HepG2 (cell line): Measurements from ENCODE around the gene THRB. TPM values are rescaled to one million over a fixed set of nuclear protein-coding genes. Genes with fewer than 3 reads are reported as not detected.

Experiments used
- BCL3 ChIP-seq: sonication (generic); formaldehyde crosslinking; IDR thresholded peaks from 2 replicates; pipeline ENCODE4 v1.5.1; 2020; ENCODE audit warnings: mild to moderate bottlenecking, missing genetic modification reagents, moderate library complexity
- BCLAF1 ChIP-seq: fragments of 450-650 bp; IDR thresholded peaks from 2 replicates; pipeline ENCODE4 v1.6.1; 2017; ENCODE audit warnings: mild to moderate bottlenecking
- CAMTA2 ChIP-seq: sonication (generic); formaldehyde crosslinking; IDR thresholded peaks from 2 replicates; pipeline ENCODE4 v1.4.0; 2020; ENCODE audit warnings: mild to moderate bottlenecking, missing genetic modification reagents, borderline replicate concordance
- GMEB1 ChIP-seq: sonication (generic); formaldehyde crosslinking; IDR thresholded peaks from 2 replicates; pipeline ENCODE4 v1.5.1; 2020; ENCODE audit warnings: missing genetic modification reagents, mild to moderate bottlenecking, borderline replicate concordance
- JUND ChIP-seq: sonication (generic); formaldehyde crosslinking; IDR thresholded peaks from 2 replicates; pipeline ENCODE4 v1.8.0; 2022; ENCODE audit warnings: mild to moderate bottlenecking, missing genetic modification reagents
- NFYC ChIP-seq: IDR thresholded peaks from 2 replicates; pipeline ENCODE4 v1.6.1; 2016; ENCODE audit warnings: missing genetic modification reagents, missing compliant biosample characterization
- POLR2AphosphoS2 ChIP-seq: IDR thresholded peaks from 2 replicates; pipeline ENCODE4 v1.6.1; 2011; ENCODE audit warnings: low read depth, low read length, improper control_type of control experiment
- REPIN1 ChIP-seq: sonication (generic); formaldehyde crosslinking; IDR thresholded peaks from 2 replicates; pipeline ENCODE4 v1.8.0; 2022; ENCODE audit warnings: missing genetic modification reagents, low read depth, mild to moderate bottlenecking, borderline replicate concordance
- SRF ChIP-seq: IDR thresholded peaks from 2 replicates; pipeline ENCODE4 v1.6.1; 2011; ENCODE audit warnings: mild to moderate bottlenecking, low read depth, low read length, moderate library complexity
- ZNF44 ChIP-seq: sonication (generic); formaldehyde crosslinking; IDR thresholded peaks from 2 replicates; pipeline ENCODE4 v1.5.1; 2020; ENCODE audit warnings: mild to moderate bottlenecking, missing genetic modification reagents
- ZNF510 ChIP-seq: sonication (generic); formaldehyde crosslinking; IDR thresholded peaks from 2 replicates; pipeline ENCODE4 v1.4.0; 2020; ENCODE audit warnings: low read depth, mild to moderate bottlenecking, missing genetic modification reagents
- ZNF557 ChIP-seq: sonication (generic); formaldehyde crosslinking; IDR thresholded peaks from 2 replicates; pipeline ENCODE4 v1.4.0; 2020; ENCODE audit warnings: missing genetic modification reagents
- ZNF576 ChIP-seq: sonication (generic); formaldehyde crosslinking; IDR thresholded peaks from 2 replicates; pipeline ENCODE4 v1.4.0; 2020; ENCODE audit warnings: mild to moderate bottlenecking, missing genetic modification reagents
- ZNF780A ChIP-seq: sonication (generic); formaldehyde crosslinking; IDR thresholded peaks from 2 replicates; pipeline ENCODE4 v1.8.0; 2022; ENCODE audit warnings: mild to moderate bottlenecking, missing genetic modification reagents, moderate library complexity
- polyA plus RNA-seq, 8 experiments: library from polyadenylated mRNA; depleted of rRNA in 3 of 8; stranded (reverse) in 7 of 8; unstranded in 1 of 8; fragments of >200 nt; fragmentation: Illumina TruSeq in 4 of 8; extraction: Trizol in 4 of 8; gene quantifications; 2 replicates each; pipeline versions ENCODE4 v1.2.1 to v1.2.3, GENCODE V29; 2011 to 2016; ENCODE audit warnings: low read depth in 4 of 8, missing spikeins in 1 of 8, mixed read lengths in 1 of 8; ENCODE audit not compliant: insufficient read depth in 1 of 8
- total RNA-seq, 5 experiments: library from RNA; depleted of rRNA; stranded (reverse); fragments of >200 nt; fragmentation: Illumina TruSeq; extraction: Trizol; gene quantifications; 2 replicates each; pipeline ENCODE4 v1.2.3, GENCODE V29; 2016; ENCODE audit warnings: low read depth in 1 of 5
- TF ChIP-seq, protein P1 (sequence below): sonication (generic); formaldehyde crosslinking; IDR thresholded peaks from 2 replicates; pipeline ENCODE4 v1.8.0; 2022; ENCODE audit warnings: mild to moderate bottlenecking, missing genetic modification reagents, borderline replicate concordance
- TF ChIP-seq, protein P2 (sequence below): sonication (generic); formaldehyde crosslinking; IDR thresholded peaks from 2 replicates; pipeline ENCODE4 v1.5.0; 2020; ENCODE audit warnings: missing genetic modification reagents
- TF ChIP-seq, protein P3 (sequence below): sonication (generic); formaldehyde crosslinking; IDR thresholded peaks from 2 replicates; pipeline ENCODE4 v1.4.0; 2020; ENCODE audit warnings: missing genetic modification reagents, mild to moderate bottlenecking, borderline replicate concordance

The THRB gene
- total and polyA plus RNA-seq, 2 of the 13 experiments (the other 11 are each of a cell fraction or from before 2014, with no cell fraction given), result 4.7 to 22.7 TPM

DNA sequence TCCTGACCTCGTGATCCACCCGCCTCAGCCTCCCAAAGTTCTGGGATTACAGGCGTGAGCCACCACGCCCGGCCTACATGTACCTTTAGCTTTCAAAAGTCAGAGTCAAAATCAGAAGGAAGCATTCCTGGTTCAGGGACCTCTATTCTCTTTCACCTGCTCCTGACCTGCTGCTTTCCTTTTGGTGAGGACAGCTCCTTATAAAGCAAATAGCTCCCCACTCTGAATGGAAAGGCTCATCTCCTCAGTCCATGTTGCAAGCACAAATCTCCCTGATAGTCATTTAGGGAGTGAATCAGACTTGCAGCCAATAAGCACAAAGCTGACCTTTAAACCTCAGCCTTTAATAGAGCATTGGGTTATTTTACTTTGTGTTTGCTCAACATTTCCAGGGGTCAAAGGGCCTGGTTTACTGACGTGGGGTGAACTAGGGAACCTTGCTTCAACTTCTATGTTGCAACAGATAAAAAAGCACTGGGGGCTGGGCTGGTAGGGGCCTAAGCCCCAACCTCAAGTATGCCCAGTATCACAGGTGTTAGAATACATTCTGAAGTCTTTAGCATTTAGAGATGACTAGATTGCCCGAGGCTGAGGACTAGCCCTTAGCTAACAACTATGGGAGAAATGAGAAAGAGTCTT, 43.1 kb downstream of the THRB start (continued):
- TF ChIP-seq, protein P1, sequence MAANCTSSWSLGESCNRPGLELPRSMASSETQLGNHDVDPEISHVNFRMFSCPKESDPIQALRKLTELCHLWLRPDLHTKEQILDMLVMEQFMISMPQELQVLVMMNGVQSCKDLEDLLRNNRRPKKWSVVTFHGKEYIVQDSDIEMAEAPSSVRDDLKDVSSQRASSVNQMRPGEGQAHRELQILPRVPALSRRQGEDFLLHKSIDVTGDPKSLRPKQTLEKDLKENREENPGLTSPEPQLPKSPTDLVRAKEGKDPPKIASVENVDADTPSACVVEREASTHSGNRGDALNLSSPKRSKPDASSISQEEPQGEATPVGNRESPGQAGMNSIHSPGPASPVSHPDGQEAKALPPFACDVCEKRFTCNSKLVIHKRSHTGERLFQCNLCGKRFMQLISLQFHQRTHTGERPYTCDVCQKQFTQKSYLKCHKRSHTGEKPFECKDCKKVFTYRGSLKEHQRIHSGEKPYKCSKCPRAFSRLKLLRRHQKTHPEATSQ (CRISPR knock-in tag), result peak; percentile 74; the same call in 1 of the 2 replicates
- TF ChIP-seq ZNF510 (CRISPR knock-in tag) (no peak), CAMTA2 (CRISPR knock-in tag) (no peak), ZNF557 (CRISPR knock-in tag) (no peak), ZNF780A (CRISPR knock-in tag) (peak; percentile 38; the same call in 1 of the 2 replicates), ZNF576 (CRISPR knock-in tag) (no peak), BCLAF1 (no peak), BCL3 (no peak), POLR2AphosphoS2 (peak; percentile 65; the same call in 1 of the 2 replicates), JUND (peak; percentile 49; the same call in 1 of the 2 replicates), NFYC (CRISPR knock-in tag) (peak; percentile 64), ZNF44 (CRISPR knock-in tag) (no peak), GMEB1 (CRISPR knock-in tag) (no peak), REPIN1 (CRISPR knock-in tag) (peak; percentile 91; the same call in 1 of the 2 replicates), SRF (peak; percentile 83)
- TF ChIP-seq, protein P2, sequence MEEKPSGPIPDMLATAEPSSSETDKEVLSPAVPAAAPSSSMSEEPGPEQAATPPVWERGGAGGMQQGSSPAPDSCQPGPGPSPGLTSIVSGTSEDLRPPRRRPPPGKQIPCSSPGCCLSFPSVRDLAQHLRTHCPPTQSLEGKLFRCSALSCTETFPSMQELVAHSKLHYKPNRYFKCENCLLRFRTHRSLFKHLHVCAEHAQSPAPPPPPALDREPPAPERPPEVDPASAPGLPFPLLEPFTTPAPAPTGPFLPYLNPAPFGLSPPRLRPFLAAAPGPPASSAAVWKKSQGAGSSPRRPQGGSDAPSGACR (CRISPR knock-in tag), result no peak; the same call in 1 of the 2 replicates
- TF ChIP-seq, protein P3, sequence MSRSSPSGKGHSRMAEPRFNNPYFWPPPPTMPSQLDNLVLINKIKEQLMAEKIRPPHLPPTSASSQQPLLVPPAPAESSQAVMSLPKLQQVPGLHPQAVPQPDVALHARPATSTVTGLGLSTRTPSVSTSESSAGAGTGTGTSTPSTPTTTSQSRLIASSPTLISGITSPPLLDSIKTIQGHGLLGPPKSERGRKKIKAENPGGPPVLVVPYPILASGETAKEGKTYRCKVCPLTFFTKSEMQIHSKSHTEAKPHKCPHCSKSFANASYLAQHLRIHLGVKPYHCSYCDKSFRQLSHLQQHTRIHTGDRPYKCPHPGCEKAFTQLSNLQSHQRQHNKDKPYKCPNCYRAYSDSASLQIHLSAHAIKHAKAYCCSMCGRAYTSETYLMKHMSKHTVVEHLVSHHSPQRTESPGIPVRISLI (CRISPR knock-in tag), result peak; percentile 83
